HG03280 (cell line): ENCODE results near the gene SYNE3.
"Not testable (repeated sequence)": the region's sequence is repeated elsewhere in the genome, so short reads cannot be mapped to it uniquely, and the experiment has no call there.

ENCODE experiments used
- ATAC-seq: cut with Tn5 transposase; IDR thresholded peaks from one replicate; pipeline ENCODE4 v1.9.1; 2021; ENCODE audit warnings: mild to moderate bottlenecking, moderate library complexity; ENCODE audit not compliant: unreplicated experiment

The SYNE3 gene

DNA sequence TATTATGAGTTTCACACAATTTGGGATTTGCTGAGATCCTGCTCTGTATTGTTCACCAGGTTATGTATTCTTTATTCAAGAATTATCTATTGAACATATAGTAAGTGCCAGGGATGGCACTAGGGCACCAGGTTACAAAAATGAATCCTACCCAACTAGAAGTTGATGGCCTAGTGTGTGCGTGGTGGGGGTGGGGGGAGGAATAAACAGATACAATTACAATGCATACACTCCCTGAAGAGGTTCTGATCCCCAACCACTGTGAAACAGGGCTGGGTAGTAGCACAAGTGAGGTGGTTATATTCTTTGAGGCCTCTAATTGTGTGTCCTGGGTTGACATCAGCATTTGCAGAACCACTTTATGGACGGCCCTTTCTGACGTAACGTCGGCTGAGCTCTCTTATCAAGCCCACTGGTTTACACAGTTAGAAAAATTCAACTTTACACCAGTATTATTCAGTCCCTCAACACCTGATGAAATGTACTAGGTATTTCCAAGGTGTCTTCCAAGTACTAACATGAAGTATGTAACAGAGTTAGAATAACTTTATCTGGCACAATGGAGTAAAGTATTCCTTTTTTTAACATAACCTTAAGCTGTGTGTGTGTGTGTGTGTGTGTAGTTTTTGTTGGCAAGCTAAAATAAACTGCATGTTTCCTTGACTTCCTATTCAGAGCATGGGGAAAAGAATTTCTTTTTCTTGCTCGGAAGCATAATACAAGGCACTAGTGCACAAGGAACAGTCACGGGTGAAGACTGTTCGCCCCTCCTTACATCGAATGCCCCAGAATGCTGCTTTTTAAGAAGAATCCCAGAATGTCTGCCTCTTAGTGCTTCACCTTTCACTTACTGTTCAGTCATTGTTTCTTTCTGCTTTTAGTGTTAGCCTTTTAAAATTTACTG is 10.3 kb upstream of the SYNE3 start:
- no peak for ATAC-seq

DNA sequence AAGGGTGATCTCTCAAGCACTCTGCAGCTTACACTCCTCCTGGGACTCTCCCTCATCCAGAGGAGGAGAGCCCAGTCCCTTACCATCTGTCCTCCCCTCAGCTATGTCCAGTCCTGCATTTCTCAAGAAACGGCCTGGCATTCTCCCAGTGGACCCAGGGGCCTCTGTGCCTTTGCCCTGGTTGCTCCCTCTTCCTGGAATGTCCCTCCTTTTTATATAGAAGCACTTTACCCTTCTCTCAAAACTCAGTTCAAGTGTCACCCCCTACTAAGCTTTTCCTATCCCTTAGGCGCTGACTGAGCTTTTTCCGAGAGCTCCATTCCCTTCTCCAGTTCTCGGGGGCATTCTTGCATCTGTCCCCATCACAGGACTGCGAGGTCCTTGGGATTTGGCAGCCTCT is 9.5 kb upstream of the SYNE3 start:
- no peak for ATAC-seq

DNA sequence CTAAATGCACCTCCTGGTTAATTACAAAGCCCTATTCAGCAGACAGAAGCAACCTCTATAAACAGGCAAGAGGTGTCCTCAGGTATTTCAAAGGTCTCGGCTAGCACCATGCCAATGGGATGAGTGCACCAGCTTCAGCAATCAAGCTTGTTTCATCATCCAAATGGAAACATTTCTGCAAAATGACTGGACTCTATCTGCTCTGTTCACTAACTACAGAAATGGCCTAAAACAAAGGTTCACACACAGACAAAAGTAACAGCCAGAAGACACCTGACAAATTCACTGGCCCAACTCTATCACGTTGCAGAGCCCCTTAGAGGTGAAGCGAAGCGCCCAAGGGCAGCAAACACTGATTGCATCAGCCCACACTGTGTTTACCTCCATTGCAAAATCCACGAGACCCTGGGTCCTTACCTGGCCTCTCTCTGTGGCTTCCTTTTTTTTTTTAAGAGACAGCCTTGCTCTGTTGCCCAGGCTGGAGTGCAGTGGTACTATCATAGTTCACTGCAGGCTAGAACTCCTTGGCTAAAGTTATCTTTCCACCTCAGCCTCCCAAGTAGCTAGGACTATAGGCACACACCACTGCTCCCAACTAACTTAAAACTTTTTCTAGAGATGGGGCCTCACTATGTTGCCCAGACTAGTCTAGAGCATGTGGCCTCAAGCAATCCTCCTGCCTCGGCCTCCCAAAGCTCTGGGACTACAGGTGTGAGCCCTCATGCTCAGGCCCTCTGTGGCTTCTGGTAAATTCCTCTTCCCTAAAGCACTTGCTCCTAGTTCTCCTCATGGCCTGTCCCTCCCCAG is 8.5 kb upstream of the SYNE3 start:
- no peak for ATAC-seq

DNA sequence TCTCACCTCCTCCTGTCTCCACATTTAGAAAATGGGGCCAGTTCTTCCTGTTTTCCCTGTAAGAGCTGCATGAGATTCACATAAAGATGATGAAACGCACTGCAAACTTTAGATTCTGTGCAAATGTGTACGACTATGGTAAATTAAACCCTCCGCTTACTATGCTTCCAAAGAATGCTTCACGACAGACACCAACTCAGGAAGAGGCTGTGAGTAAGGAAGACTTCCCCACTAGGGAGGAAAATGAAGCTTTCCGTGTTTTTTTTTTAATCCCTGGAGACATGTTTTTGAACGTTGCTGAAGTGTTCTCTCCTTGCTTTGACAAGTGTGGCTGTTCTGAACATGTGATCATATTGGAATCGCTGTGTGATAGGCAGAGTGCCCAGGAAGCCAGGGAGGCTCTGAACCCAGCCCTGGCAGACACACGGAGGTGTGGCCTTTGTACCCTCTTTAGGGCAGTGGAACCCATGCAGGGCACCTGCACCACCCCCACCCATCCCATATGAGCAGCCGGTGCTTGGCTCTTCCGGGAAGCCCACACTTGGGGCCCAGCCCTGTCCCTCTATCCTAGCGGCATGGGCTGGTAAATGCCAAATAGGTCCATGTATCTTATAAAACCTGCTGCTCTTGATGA is 7.5 kb upstream of the SYNE3 start:
- ATAC-seq, result no peak

DNA sequence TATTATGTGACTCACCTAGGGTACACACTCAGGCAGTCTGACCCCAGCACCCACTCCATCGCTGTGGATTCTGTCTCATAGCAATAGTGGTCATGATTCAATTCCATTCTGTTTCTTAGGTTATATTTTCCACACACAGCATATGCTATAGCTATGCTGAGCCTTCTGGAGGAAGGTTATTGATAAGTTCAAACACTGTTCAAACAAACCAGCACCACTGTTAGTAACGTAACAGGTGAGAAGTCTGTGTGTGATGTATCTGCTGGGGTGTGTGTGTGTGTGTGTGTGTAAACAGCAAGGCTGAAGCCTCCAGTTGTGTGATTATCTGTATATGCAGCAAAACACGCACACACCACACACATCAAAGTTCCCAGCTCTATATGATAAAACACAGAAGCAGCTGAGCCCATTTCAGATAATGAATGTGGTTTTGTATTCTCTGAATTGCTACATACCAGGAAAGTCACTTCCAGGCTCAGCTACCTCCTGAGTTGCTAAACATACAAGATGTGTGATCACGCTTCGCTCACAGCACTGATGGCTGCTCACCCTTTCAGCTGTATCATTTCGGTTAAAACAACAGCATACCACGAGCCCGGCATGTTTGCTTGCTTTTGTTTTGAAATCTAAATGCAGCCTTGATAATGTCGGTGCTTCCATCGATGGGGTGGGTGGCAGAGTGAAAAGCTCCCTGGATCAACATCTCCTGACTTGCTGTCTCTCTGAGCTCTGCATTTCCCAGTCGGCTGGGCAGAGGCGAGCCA is 6.8 kb upstream of the SYNE3 start:
- ATAC-seq, result no peak

DNA sequence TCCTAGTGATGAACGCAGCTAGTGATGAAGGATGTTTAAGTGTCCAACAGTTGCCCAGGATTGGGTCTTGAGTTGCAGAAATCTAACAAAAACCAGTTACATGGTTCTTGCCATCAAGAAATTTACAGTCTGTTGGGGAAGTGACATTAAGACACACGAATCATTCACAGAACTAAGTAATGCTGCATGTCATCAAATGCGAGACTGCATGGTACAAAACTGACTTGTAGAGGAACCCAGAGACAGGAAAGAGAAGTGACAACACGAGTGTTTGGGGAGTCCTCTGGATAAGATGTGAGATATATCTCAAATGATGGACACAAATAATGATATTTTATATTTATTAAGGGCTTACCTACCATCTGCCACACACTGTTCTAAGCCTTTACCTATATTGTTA is 6.1 kb upstream of the SYNE3 start:
- no peak for ATAC-seq

DNA sequence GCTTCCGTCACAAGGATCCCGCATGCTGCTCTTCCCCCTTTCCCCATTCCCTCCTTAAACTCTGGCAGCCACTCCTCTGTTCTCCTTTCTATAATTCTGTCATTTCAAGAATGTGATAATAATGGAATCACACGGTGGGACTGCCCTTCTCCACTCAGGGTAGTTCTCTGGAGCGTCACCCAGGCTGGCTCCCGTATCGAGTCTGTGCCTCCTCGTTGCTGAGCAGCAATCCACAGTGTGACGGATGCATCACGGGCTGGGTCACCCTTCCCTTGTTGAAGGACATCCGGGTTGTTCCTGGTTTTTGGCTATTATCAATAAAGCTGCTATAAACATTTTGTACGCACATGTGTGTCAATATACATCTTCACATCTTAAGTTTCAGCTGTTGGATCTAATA is 5.7 kb upstream of the SYNE3 start:
- no peak for ATAC-seq

DNA sequence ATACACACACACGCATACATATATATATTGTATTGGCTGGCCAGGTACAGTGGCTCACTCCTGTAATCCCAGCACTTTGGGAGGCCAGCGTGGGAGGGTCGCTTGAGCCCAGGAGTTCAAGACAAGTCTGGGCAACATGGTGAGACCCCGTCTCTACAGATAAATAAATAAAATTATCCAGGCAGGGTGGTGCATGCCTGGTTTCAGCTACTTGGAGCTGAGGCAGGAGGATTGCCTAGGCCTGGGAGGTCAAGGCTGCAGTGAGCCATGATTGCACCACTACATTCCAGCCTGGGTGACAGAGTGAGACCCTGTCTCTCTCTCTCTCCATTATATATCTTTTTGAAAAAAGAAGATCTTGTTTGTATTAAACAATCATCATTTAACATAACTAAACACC is 4.6 kb upstream of the SYNE3 start:
- ATAC-seq, result no peak

DNA sequence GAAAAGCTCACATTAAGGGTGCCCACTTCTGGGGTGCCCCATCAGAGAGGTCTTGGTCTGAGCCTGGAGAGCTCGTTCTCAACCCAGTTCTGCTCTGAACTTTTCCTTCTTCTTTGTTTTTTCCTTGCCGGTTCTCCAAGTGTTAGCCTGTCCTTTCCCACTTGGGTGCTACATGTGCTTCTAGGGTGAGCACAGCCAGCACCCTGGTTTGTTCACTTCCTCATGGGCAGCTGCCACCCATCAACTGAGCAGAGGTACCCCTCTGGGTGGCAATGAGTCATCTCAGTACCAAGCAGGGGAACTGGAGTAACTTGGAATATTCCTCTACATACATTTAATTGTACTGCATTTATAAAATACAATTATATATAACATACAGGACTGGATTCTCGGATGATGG is 3.9 kb upstream of the SYNE3 start:
- no peak for ATAC-seq

DNA sequence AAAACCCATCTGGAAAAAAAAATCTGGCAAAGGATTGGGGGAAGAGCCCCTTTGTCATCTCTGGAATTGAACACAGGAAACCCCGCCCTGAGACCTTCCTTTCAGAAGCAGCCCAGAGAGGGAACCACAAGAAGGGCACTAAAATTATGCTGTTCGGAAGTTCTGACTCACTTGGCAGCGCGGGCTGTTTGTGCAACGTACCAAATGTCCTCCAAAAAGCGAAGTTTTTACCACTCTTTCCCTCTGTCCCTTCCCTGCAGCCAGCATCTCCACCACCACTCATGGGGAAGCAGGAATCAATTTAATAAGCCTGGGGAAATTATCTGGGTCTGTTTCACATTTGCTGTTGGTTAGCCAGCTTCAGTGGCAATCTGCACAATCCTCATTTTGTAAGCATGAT is 3.2 kb upstream of the SYNE3 start:
- ATAC-seq, result no peak

DNA sequence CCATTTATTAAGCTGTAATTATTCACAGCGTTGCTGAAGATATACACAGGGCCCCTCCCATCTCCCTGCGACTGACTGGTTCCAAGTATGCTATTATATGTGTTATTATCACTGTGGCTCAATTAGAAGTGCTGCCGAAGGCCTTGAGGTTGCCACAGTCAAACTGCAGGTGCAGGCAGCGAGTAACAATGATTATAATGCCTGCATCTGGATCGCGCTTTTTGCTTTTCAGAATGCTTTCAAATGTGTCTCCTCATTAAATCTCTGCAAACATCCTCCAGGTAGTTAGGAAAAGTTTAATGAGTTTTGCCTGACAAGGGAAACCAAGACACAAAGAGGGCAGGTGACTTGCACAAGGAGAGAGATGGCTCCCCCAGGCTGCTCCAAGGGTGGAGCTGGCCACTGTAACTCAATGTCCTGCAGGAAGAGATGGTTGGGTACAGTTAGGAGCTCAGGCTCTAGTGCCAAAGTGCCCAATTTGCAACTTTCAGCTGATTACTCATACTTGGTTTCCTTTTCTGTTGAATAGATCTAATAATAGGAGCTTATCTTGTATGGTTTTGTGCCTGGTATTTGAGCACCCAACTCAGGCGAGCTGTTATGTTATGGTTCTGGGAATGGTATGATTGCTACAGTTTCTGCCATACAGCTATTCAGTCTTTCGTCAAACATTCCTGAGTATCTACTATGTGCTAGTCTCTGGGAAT is 1.7 kb upstream of the SYNE3 start:
- ATAC-seq, result no peak

DNA sequence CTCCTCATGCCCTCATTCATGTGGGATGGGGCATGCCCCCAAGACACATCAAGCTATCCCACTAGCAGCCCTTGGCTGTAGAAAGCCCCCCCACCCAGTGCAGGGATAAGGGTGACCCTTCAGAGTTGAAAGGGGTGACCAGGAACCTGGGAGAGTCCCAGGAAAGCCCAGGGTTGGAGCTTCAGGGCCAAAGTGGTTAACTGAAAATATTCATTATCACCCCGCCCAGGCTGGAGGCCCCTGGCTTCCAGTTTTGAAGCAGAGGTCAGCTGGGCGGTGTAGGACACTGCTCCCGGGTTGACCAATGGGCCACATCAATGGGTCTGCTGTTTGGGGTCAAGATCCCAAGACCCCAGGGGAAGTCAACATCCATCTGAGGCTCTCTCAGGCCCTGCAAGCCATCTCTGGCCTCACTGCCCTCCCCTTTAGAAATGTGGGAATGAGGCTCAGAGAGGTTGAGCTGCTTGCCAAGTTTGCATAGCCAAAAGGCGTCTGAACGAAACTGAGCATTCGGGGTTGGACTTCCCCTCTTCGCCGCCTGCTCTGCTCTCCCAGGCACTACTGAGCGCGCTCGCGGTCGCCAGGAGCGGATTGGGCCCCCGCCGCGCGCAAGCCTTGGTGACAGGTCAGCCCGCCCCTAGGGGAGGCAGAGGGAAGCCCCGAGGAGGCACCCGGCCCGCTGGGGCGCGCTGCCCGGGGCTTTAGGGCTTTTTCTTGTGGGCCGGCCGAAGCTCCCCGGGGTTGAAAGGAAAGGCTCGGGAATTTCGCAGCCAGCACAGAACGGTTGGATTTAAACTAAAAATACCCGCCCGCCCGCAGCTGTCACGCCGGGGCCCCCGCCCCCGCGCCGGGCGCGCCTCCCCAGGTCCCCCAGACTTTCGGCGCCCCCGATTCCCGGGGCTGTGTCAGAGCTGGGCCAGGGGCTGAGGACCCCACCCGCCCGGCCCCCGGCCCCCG is 576 bp downstream of the SYNE3 start:
- ATAC-seq, result peak; percentile 79

DNA sequence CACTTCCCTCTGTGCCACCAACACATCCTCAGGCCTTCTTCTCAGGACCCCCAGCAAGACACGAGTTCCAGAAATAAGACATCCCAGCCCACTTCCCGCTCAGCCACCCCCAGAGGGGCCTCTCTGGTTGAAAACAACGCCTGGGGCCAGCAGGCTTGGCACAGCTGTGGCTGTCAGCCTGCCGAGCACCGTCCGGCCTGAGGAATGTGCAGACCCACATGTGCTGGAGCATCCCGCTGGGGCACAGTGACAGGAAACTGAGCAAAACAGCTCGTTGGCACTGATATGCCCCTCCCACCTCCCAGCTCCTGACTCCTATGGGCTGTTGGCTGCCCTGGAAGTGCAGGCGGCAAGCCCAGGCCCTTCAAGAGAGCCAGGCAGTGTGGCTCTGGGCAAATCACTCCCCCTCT is 1.4 kb downstream of the SYNE3 start:
- ATAC-seq, result no peak

DNA sequence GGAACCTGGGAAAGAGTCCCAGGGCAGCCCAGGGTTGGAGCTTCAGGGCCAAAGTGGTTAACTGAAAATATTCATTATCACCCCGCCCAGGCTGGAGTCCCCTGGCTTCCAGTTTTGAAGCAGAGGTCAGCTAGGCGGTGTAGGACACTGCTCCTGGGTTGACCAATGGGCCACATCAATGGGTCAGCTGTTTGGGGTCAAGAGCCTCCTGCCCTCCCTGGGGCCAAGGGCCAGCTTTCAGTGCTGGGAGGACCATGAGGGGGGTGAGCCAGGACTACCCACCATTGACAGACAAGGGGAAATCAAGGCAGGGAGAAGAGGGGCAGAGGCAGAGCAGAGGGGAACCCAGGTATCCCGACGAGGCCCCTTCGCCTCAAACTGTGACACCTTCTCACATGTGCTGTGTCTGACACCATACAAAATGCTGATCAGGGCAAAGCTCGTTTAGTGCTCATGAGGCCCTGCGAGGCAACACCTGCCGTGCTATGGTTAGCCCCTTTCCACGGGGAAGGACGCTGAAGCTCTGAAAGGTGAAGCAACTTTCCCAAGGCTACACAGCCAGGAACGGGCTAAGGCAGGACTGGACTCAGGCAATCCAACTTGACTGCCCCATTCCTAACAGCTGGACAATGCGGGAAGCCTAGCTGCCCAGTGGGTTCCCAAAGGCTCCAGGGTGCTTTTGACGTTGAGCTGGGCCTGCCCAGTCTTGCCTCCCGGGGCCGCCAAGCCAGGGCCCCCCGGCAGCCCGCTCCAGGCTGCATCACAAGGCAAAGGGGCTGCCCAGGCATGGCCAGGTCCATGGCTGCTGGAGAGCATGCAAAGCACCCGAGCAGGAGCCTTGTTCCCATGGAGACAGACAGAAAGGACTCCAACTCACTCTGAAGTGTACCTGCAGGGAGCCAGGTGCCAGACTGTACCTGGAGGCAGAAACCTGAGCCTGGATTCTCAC is 2.0 kb downstream of the SYNE3 start:
- ATAC-seq, result no peak

DNA sequence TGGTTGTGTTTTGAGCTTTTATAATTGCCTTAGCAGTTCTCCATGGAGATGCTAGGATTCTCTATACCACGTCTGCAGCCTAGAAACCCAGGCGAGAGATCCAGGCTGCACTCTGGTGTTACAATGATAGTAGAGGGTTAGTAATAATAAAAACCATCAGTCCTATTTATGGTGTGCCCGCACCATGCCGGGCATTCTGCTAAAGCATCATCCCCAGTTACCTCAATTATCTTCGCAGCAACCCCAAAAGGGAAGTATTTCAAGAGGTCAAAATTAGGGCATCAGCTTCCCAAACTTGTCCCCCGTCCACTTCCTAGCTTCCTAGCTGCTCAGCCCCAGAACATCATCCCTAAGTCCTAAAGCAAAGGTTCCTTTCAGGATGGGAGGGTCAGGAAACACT is 3.2 kb downstream of the SYNE3 start:
- no peak for ATAC-seq

DNA sequence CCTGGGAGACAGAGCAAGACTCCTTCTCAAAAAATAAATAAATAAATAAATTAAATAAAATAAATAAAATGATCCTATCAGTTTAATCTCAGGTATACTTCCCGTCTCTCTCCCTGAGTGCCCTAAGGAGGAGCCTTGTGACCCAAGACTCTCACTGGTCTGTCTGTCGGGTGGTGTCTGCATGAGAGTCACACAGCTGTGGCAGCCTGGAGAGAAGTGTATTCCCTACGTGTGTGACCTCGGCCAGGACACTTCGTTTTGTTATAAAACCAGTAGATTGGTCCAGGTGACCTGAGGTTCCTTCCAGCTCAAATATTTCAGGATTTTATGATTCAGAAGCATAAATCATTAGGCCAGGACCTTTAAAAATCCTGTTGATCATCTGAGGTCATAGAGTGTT is 4.8 kb downstream of the SYNE3 start:
- ATAC-seq, result no peak

DNA sequence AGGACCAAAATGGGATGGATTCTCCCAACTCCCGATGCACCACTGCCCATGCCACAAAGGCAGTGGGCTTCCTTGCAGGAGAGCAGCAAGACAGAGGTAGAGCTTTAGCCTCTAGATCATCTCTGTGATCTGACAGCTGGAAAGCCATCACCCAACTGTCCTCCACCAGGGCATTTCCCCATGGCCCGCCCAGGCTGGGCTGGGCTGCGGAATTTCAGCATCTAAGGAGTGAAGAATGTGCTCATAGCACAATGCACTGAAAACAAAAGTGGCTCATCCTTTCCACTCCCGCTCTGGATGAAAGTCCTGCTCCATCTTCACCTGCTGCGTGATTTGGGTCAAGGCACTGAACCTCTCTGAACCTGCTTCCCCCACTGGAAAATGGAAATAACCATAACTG is 5.6 kb downstream of the SYNE3 start:
- ATAC-seq, result no peak

DNA sequence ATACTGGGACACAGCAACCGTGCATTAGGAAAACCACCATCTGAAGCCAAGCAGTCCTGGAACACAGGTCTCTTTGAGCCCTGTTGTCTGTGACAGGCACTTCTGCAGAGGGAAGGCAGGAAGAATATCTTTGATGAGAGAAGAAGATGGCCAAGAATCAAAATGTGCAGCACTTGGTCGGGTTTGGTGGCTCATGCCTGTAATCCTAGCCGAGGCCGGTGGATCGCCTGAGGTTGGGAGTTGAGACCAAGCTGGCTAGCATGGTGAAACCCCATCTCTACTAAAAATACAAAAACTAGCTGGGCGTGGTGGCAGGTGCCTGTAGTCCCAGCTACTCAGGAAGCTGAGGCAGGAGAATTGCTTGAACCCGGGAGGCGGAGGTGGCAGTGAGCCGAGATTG is 6.1 kb downstream of the SYNE3 start:
- not testable (repeated sequence) for ATAC-seq
